Gastrocnemius medialis (tissue), 4 donors: ENCODE data around the gene TCEA2. TPM values are rescaled to one million over a fixed set of nuclear protein-coding genes. Genes with fewer than 3 reads are reported as not detected.

Experiments
- ATAC-seq, 2 donors: fragments of 150-250 bp; one replicate each; pipeline ENCODE4 v1.9.1; 2016
- DNase-seq, 2 donors: peaks; one replicate each; pipeline ENCODE4 v3.0.0-alpha.2; 2019
- H3K27ac ChIP-seq, 4 donors: fragments of 200-600 bp; sonication (generic); 1 replicate in 1 of 4; 2 replicates in 3 of 4; pipeline ENCODE4 v1.5.1; 2016 to 2018; ENCODE audit warnings: mild to moderate bottlenecking in 2 of 4, moderate library complexity in 1 of 4
- H3K27me3 ChIP-seq, 3 donors: fragments of 200-600 bp; sonication (generic) in 2 of 3; 1 replicate in 1 of 3; 2 replicates in 2 of 3; pipeline versions ENCODE4 v1.5.1 to v1.6.0; 2016 to 2019; ENCODE audit warnings: mild to moderate bottlenecking in 1 of 3, moderate library complexity in 1 of 3
- H3K36me3 ChIP-seq, 2 donors: fragments of 200-600 bp; sonication (generic) in 1 of 2; one replicate each; pipeline ENCODE4 v1.5.1; 2017 to 2018
- H3K4me1 ChIP-seq, 2 donors: fragments of 200-600 bp; sonication (generic) in 1 of 2; one replicate each; pipeline ENCODE4 v1.5.1; 2016 to 2017; ENCODE audit warnings: mild to moderate bottlenecking in 2 of 2
- H3K4me3 ChIP-seq, 4 donors: fragments of 200-600 bp; sonication (generic) in 3 of 4; 1 replicate in 1 of 4; 2 replicates in 3 of 4; pipeline ENCODE4 v1.5.1; 2016 to 2019; ENCODE audit warnings: mild to moderate bottlenecking in 2 of 4
- H3K9me3 ChIP-seq, 3 donors: fragments of 200-600 bp; sonication (generic) in 2 of 3; 1 replicate in 1 of 3; 2 replicates in 2 of 3; pipeline ENCODE4 v1.5.1; 2016 to 2019
- CTCF ChIP-seq, 5 experiments: fragments of 450-650 bp in 3 of 5; fragments of 200-600 bp in 2 of 5; sonication (generic) in 2 of 5; IDR thresholded peaks in 4 of 5; conservative IDR thresholded peaks in 1 of 5; 1 replicate in 4 of 5; 2 replicates in 1 of 5; pipeline ENCODE4 v1.5.1; 2016 to 2019; ENCODE audit warnings: antibody characterized with exemption in 5 of 5, mild to moderate bottlenecking in 3 of 5, moderate library complexity in 3 of 5
- POLR2A ChIP-seq, 2 donors: fragments of 450-650 bp; IDR thresholded peaks; one replicate each; pipeline ENCODE4 v1.6.1; 2017; ENCODE audit warnings: antibody characterized with exemption in 2 of 2, mild to moderate bottlenecking in 2 of 2, moderate library complexity in 2 of 2
- in situ Hi-C, 4 donors: fragments of 200-750 bp; cut with MboI; loops; one replicate each; pipeline versions ENCODE4 v1.15.0 to v1.8.0; 2017; ENCODE audit warnings: low sequenced_read_pairs in 4 of 4
- intact Hi-C: fragments of 100-400 bp; cut with DNase I; formaldehyde crosslinking; loops from one replicate; pipeline ENCODE4 v1.15.1; 2023; ENCODE audit warnings: low total_unique reads
- total RNA-seq, 4 donors: library from RNA; depleted of rRNA; stranded (reverse); fragments of >200 nt; gene quantifications; one replicate each; pipeline versions ENCODE4 v1.1.0 to v1.2.3, GENCODE V29; 2016

The TCEA2 gene
- total RNA-seq, 4 donors from 2014 or later, result 8.4 to 21.0 (median 8.8) TPM

GRCh38 chr20:64101731-64102621 is 39.0 kb downstream of the TCEA2 start:
- Histone ChIP-seq H3K4me3 (peak overlapping the region; percentile 31 to 57 (median 36)), H3K4me1 (peaks cover 0 to 10% of the 10 kb centered on the region in 2 donors), H3K9me3 (no peaks in the 10 kb centered on the region), H3K27ac (no peak overlapping the region), H3K27me3 (peaks cover 35 to 49% (median 43%) of the 10 kb centered on the region in 3 donors), H3K36me3 (no peaks in the 10 kb centered on the region)
- TF ChIP-seq CTCF (IDR thresholded peaks at IDR 0.05 in 4 of 5, conservative IDR thresholded peaks at IDR 0.05 in 1 of 5) (peak; percentile 15 to 69 (median 49)), POLR2A (IDR thresholded peaks at IDR 0.05) (no peak)
- in situ Hi-C loops (no loop called here), intact Hi-C loops (no loop called here)
- peak in 1 of 2 donors; percentile 51 for ATAC-seq
- DNase-seq, result peak in 1 of 2 donors; percentile 9

- TF ChIP-seq POLR2A (IDR thresholded peaks at IDR 0.05) (no peak), CTCF (IDR thresholded peaks at IDR 0.05 in 4 of 5, conservative IDR thresholded peaks at IDR 0.05 in 1 of 5) (no peak)
- Histone ChIP-seq H3K27ac (no peak overlapping the region), H3K27me3 (peaks cover 35 to 49% (median 43%) of the 10 kb centered on the region in 3 donors), H3K4me3 (peak overlapping the region in 2 of 4 donors; percentile 31 to 36), H3K4me1 (peaks cover 0 to 10% of the 10 kb centered on the region in 2 donors), H3K9me3 (no peaks in the 10 kb centered on the region), H3K36me3 (no peaks in the 10 kb centered on the region)
- DNase-seq (peak in 1 of 2 donors; percentile 4), ATAC-seq (no peak)
- intact Hi-C loops (no loop called here), in situ Hi-C loops (no loop called here)
Observed at GRCh38 chr20:64102647-64103354, 39.8 kb downstream of the TCEA2 start.

GRCh38 chr20:64103871-64104666 is 41.1 kb downstream of the TCEA2 start:
- Histone ChIP-seq H3K4me1 (peaks cover 0 to 10% of the 10 kb centered on the region in 2 donors), H3K9me3 (no peaks in the 10 kb centered on the region), H3K27ac (no peak overlapping the region), H3K4me3 (no peak overlapping the region), H3K36me3 (no peaks in the 10 kb centered on the region), H3K27me3 (peaks cover 35 to 43% (median 43%) of the 10 kb centered on the region in 3 donors)
- intact Hi-C loops, result no loop called here
- TF ChIP-seq CTCF (IDR thresholded peaks at IDR 0.05 in 4 of 5, conservative IDR thresholded peaks at IDR 0.05 in 1 of 5), result no peak
- no peak for TF ChIP-seq POLR2A (IDR thresholded peaks at IDR 0.05)
- DNase-seq (peak in 1 of 2 donors; percentile 6), ATAC-seq (no peak)
- in situ Hi-C loops, result no loop called here

GRCh38 chr20:64104667-64105451 is 41.9 kb downstream of the TCEA2 start:
- no peak for TF ChIP-seq POLR2A (IDR thresholded peaks at IDR 0.05)
- TF ChIP-seq CTCF (IDR thresholded peaks at IDR 0.05 in 4 of 5, conservative IDR thresholded peaks at IDR 0.05 in 1 of 5), result no peak
- H3K9me3 ChIP-seq, result no peaks in the 10 kb centered on the region
- in situ Hi-C loops (no loop called here), intact Hi-C loops (no loop called here)
- no peak overlapping the region for H3K4me3 ChIP-seq
- no peaks in the 10 kb centered on the region for H3K36me3 ChIP-seq
- H3K27me3 ChIP-seq, result peaks cover 35 to 40% (median 36%) of the 10 kb centered on the region in 3 donors
- H3K27ac ChIP-seq, result no peak overlapping the region
- DNase-seq (peak in 1 of 2 donors; percentile 4), ATAC-seq (no peak)
- H3K4me1 ChIP-seq, result peaks cover 0 to 10% of the 10 kb centered on the region in 2 donors
